Thyroid gland (tissue), 4 donors: Measurements from ENCODE around the gene AGAP2. TPM values are rescaled to one million over a fixed set of nuclear protein-coding genes. Genes with fewer than 3 reads are reported as not detected.
"Not testable (repeated sequence)": the region's sequence is repeated elsewhere in the genome, so short reads cannot be mapped to it uniquely, and the experiment has no call there.

ENCODE experiments used
- DNase-seq, 2 donors: peaks; one replicate each; pipeline ENCODE4 v3.0.0-alpha.2; 2019
- H3K27ac ChIP-seq, 3 donors: fragments of 200-600 bp; sonication (generic); 1 replicate in 2 of 3; 2 replicates in 1 of 3; pipeline ENCODE4 v1.5.1; 2016 to 2019; ENCODE audit warnings: mild to moderate bottlenecking in 1 of 3, moderate library complexity in 1 of 3
- H3K27me3 ChIP-seq: fragments of 200-600 bp; sonication (generic); one replicate; pipeline ENCODE4 v1.5.1; 2019
- H3K36me3 ChIP-seq, 2 donors: fragments of 200-600 bp; sonication (generic); one replicate each; pipeline ENCODE4 v1.5.1; 2016 to 2019
- H3K4me1 ChIP-seq, 2 donors: fragments of 200-600 bp; sonication (generic); one replicate each; pipeline ENCODE4 v1.5.1; 2017 to 2019
- H3K4me3 ChIP-seq, 3 donors: fragments of 200-600 bp; sonication (generic); replicated peaks in 1 of 3; 1 replicate in 2 of 3; 2 replicates in 1 of 3; pipeline ENCODE4 v1.5.1; 2016; ENCODE audit warnings: mild to moderate bottlenecking in 1 of 3
- H3K9me3 ChIP-seq: fragments of 200-600 bp; sonication (generic); one replicate; pipeline ENCODE4 v1.5.1; 2017
- CTCF ChIP-seq, 6 experiments: fragments of 200-600 bp in 3 of 6; fragments of 450-650 bp in 3 of 6; sonication (generic) in 3 of 6; IDR thresholded peaks; one replicate each; pipeline ENCODE4 v1.5.1; 2016 to 2019; ENCODE audit warnings: antibody characterized with exemption in 6 of 6, mild to moderate bottlenecking in 2 of 6, inconsistent platforms in 1 of 6, moderate library complexity in 1 of 6
- POLR2A ChIP-seq, 2 donors: fragments of 450-650 bp; IDR thresholded peaks; one replicate each; pipeline ENCODE4 v1.6.1; 2017; ENCODE audit warnings: antibody characterized with exemption in 2 of 2, mild to moderate bottlenecking in 2 of 2, moderate library complexity in 1 of 2
- WGBS, 2 donors: methylation state at CpG; one replicate each; pipeline ENCODE4 v1.1.5; 2017; 5-methylcytosine and 5-hydroxymethylcytosine counted together
- intact Hi-C: fragments of 100-400 bp; cut with DNase I; formaldehyde crosslinking; loops from one replicate; pipeline ENCODE4 v1.15.1; 2023
- microRNA-seq: library from miRNA; unstranded; fragments of <30 nt; microRNA quantifications from one replicate; pipeline ENCODE4, GENCODE V29; 2016
- total RNA-seq, 4 donors: library from RNA; depleted of rRNA; stranded (reverse); fragments of >200 nt; gene quantifications; one replicate each; pipeline ENCODE4 v1.2.3, GENCODE V29; 2016

The AGAP2 gene
- total RNA-seq, 4 donors from 2014 or later, result 0.45 to 1.3 (median 0.80) TPM

- Histone ChIP-seq H3K27ac (no peak overlapping the region), H3K27me3 (no peaks in the 10 kb centered on the region), H3K36me3 (peaks cover 13 to 14% of the 10 kb centered on the region in 2 donors), H3K4me3 (no peak overlapping the region), H3K9me3 (no peaks in the 10 kb centered on the region), H3K4me1 (peaks cover 7% of the 10 kb centered on the region in 2 donors)
- TF ChIP-seq POLR2A (IDR thresholded peaks at IDR 0.05) (no peak), CTCF (IDR thresholded peaks at IDR 0.05) (no peak)
- no peak for DNase-seq
- 92 to 94% methylated on average over 15 of the region's 15 CpGs for WGBS, 2 donors
- intact Hi-C loops, result loop anchor here (10.0 kb wide), 1 partner anchor 108 kb away; no protein-coding TSS in a partner anchor
Observed at GRCh38 chr12:57692500-57692899, 46.0 kb downstream of the AGAP2 start.

- 66 to 72% methylated on average over 2 of the region's 2 CpGs for WGBS, 2 donors
- Histone ChIP-seq H3K27ac (no peak overlapping the region), H3K27me3 (no peaks in the 10 kb centered on the region), H3K4me1 (no peaks in the 10 kb centered on the region), H3K36me3 (no peaks in the 10 kb centered on the region), H3K4me3 (no peak overlapping the region), H3K9me3 (no peaks in the 10 kb centered on the region)
- TF ChIP-seq CTCF (IDR thresholded peaks at IDR 0.05), result no peak
- TF ChIP-seq POLR2A (IDR thresholded peaks at IDR 0.05), result no peak
- intact Hi-C loops, result no loop called here
- no peak for DNase-seq
Observed at GRCh38 chr12:57688931-57689330, 49.6 kb downstream of the AGAP2 start.

GRCh38 chr12:57687862-57688261 is 50.7 kb downstream of the AGAP2 start:
- WGBS, 2 donors, result 79 to 86% methylated on average over 4 of the region's 4 CpGs
- Histone ChIP-seq H3K36me3 (no peaks in the 10 kb centered on the region), H3K4me1 (no peaks in the 10 kb centered on the region), H3K27ac (no peak overlapping the region), H3K9me3 (no peaks in the 10 kb centered on the region), H3K4me3 (no peak overlapping the region), H3K27me3 (no peaks in the 10 kb centered on the region)
- intact Hi-C loops, result no loop called here
- TF ChIP-seq CTCF (IDR thresholded peaks at IDR 0.05), result no peak
- no peak for TF ChIP-seq POLR2A (IDR thresholded peaks at IDR 0.05)
- DNase-seq, result no peak

- no peak overlapping the region for H3K4me3 ChIP-seq
- no peaks in the 10 kb centered on the region for H3K9me3 ChIP-seq
- no peak for DNase-seq
- no peaks in the 10 kb centered on the region for H3K27me3 ChIP-seq
- no peak overlapping the region for H3K27ac ChIP-seq
- H3K36me3 ChIP-seq, result no peaks in the 10 kb centered on the region
- TF ChIP-seq CTCF (IDR thresholded peaks at IDR 0.05) (no peak), POLR2A (IDR thresholded peaks at IDR 0.05) (no peak)
- no peaks in the 10 kb centered on the region for H3K4me1 ChIP-seq
- intact Hi-C loops, result no loop called here
Observed at GRCh38 chr12:57679697-57680096, 58.8 kb downstream of the AGAP2 start.

- H3K4me3 ChIP-seq, DNase-seq, intact Hi-C loops: not testable (repeated sequence)
Observed at GRCh38 chr12:57677947-57678346, 60.6 kb downstream of the AGAP2 start.

GRCh38 chr12:57674691-57675090 is 63.9 kb downstream of the AGAP2 start:
- no peak for TF ChIP-seq POLR2A (IDR thresholded peaks at IDR 0.05)
- no peaks in the 10 kb centered on the region for H3K9me3 ChIP-seq
- 88 to 91% methylated on average over 24 of the region's 29 CpGs for WGBS, 2 donors
- intact Hi-C loops, result no loop called here
- no peak for DNase-seq
- H3K4me3 ChIP-seq, result no peak overlapping the region
- no peak overlapping the region for H3K27ac ChIP-seq
- no peaks in the 10 kb centered on the region for H3K27me3 ChIP-seq
- H3K36me3 ChIP-seq, result no peaks in the 10 kb centered on the region
- H3K4me1 ChIP-seq, result no peaks in the 10 kb centered on the region

More at GRCh38 chr12:57677947-57678346, 60.6 kb downstream of the AGAP2 start:
- WGBS, 2 donors, result 89 to 97% methylated on average over 9 of the region's 9 CpGs
- H3K36me3 ChIP-seq, H3K4me1 ChIP-seq, H3K27me3 ChIP-seq, H3K27ac ChIP-seq, H3K9me3 ChIP-seq: not testable (repeated sequence)

Small RNA genes lying within 50 kb of the gene (microRNA-seq; reads per million reads assigned to microRNA genes)
- not detected for gene MIR6759

Other genes with a start within 250 kb of the AGAP2 start
- 10 to 100 TPM; 44.5 to 71.3 (median 53.8) TPM for gene DDIT3, start 218.2 kb downstream of the AGAP2 start, total RNA-seq
- 10 to 100 TPM; 18.9 to 59.7 (median 51.9) TPM for gene MBD6, start 215.9 kb downstream of the AGAP2 start, total RNA-seq
- 100 to 1,000 TPM; 164 to 199 (median 193) TPM for gene DCTN2, start 191.6 kb downstream of the AGAP2 start, total RNA-seq
- under 1 TPM; 0.34 to 0.67 (median 0.51) TPM for gene KIF5A, start 188.7 kb downstream of the AGAP2 start, total RNA-seq
- gene PIP4K2C, start 147.6 kb downstream of the AGAP2 start, total RNA-seq, result 10 to 100 TPM; 29.6 to 82.6 (median 59.2) TPM
- 10 to 100 TPM; 29.2 to 42.0 (median 33.9) TPM for gene DTX3, start 133.9 kb downstream of the AGAP2 start, total RNA-seq
- 10 to 100 TPM in 1 of 4 donors, 1 to 10 TPM in 3; 3.3 to 25.8 (median 3.9) TPM for gene ARHGEF25, start 127.3 kb downstream of the AGAP2 start, total RNA-seq
- 1 to 10 TPM in 3 of 4 donors, under 1 TPM in 1; 0.88 to 7.9 (median 2.2) TPM for gene B4GALNT1, start 105.5 kb downstream of the AGAP2 start, total RNA-seq
- gene OS9, start 44.6 kb downstream of the AGAP2 start, total RNA-seq, result 100 to 1,000 TPM; 262 to 393 (median 286) TPM
- gene TSPAN31, start 6.3 kb upstream of the AGAP2 start, total RNA-seq, result 100 to 1,000 TPM; 110 to 166 (median 137) TPM
- gene CDK4, start 13.6 kb upstream of the AGAP2 start, total RNA-seq, result 100 to 1,000 TPM in 3 of 4 donors, 10 to 100 TPM in 1; 95.2 to 137 (median 113) TPM
- gene MARCHF9, start 16.4 kb upstream of the AGAP2 start, total RNA-seq, result 10 to 100 TPM; 17.5 to 25.1 (median 21.4) TPM
- 10 to 100 TPM in 2 of 4 donors, 1 to 10 TPM in 2; 2.7 to 13.0 (median 10.0) TPM for gene CYP27B1, start 28.3 kb upstream of the AGAP2 start, total RNA-seq
- gene METTL1, start 33.4 kb upstream of the AGAP2 start, total RNA-seq, result 10 to 100 TPM in 3 of 4 donors, 1 to 10 TPM in 1; 7.9 to 24.5 (median 13.1) TPM
- gene EEF1AKMT3, start 33.9 kb upstream of the AGAP2 start, total RNA-seq, result 10 to 100 TPM; 12.1 to 20.4 (median 16.5) TPM
- gene TSFM, start 44.0 kb upstream of the AGAP2 start, total RNA-seq, result 10 to 100 TPM; 19.4 to 32.0 (median 25.5) TPM
- gene AVIL, start 80.0 kb upstream of the AGAP2 start, total RNA-seq, result 10 to 100 TPM in 1 of 4 donors, 1 to 10 TPM in 3; 5.1 to 15.7 (median 7.8) TPM
- 100 to 1,000 TPM in 3 of 4 donors, 10 to 100 TPM in 1; 91.5 to 190 (median 138) TPM for gene CTDSP2, start 108.0 kb upstream of the AGAP2 start, total RNA-seq
- 10 to 100 TPM in 3 of 4 donors, 1 to 10 TPM in 1; 1.9 to 13.4 (median 11.1) TPM for gene ATP23, start 202.8 kb upstream of the AGAP2 start, total RNA-seq